Gastroesophageal sphincter (tissue), 3 donors: ENCODE measurements around the gene TMEM135.

Source experiments
- EP300 ChIP-seq: sonication (generic); formaldehyde crosslinking; IDR thresholded peaks from one replicate; pipeline ENCODE4 v1.6.1; 2017; ENCODE audit warnings: antibody characterized with exemption, mild to moderate bottlenecking
- POLR2A ChIP-seq, 2 donors: fragments of 450-650 bp; IDR thresholded peaks; one replicate each; pipeline ENCODE4 v1.6.1; 2017; ENCODE audit warnings: antibody characterized with exemption in 2 of 2, mild to moderate bottlenecking in 2 of 2, moderate library complexity in 1 of 2
- POLR2AphosphoS5 ChIP-seq: sonication (generic); formaldehyde crosslinking; IDR thresholded peaks from one replicate; pipeline ENCODE4 v1.6.1; 2017; ENCODE audit warnings: antibody characterized with exemption
- TF ChIP-seq, protein P1 (sequence below), 4 experiments: fragments of 200-600 bp in 2 of 4; fragments of 450-650 bp in 2 of 4; sonication (generic) in 1 of 4; IDR thresholded peaks; one replicate each; pipeline ENCODE4 v1.5.1; 2017 to 2019; ENCODE audit warnings: antibody characterized with exemption in 4 of 4, mild to moderate bottlenecking in 2 of 4, moderate library complexity in 2 of 4

DNA sequence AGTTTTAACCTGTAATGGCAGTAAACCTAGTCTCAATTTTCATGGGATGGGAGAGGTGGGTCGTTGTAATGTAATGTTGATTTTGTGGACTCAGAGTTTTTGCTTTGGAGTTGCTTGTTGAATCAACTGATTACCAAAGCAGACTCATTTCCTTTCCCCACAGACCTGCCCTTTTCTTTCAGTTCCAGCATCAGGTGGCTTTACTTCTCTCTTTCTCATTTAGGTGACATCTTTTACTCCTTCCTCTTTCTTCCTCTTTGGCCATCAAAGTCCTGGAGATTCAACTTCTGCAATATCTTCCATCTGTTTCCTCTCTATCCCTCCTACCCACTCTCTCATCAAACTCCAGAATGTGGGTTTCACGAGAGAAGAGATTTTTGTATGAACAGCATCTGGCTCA is 313.9 kb downstream of the TMEM135 start:
- no peak for TF ChIP-seq EP300
- TF ChIP-seq, protein P1, sequence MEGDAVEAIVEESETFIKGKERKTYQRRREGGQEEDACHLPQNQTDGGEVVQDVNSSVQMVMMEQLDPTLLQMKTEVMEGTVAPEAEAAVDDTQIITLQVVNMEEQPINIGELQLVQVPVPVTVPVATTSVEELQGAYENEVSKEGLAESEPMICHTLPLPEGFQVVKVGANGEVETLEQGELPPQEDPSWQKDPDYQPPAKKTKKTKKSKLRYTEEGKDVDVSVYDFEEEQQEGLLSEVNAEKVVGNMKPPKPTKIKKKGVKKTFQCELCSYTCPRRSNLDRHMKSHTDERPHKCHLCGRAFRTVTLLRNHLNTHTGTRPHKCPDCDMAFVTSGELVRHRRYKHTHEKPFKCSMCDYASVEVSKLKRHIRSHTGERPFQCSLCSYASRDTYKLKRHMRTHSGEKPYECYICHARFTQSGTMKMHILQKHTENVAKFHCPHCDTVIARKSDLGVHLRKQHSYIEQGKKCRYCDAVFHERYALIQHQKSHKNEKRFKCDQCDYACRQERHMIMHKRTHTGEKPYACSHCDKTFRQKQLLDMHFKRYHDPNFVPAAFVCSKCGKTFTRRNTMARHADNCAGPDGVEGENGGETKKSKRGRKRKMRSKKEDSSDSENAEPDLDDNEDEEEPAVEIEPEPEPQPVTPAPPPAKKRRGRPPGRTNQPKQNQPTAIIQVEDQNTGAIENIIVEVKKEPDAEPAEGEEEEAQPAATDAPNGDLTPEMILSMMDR (IDR thresholded peaks at IDR 0.05), result no peak
- no peak for TF ChIP-seq POLR2AphosphoS5
- no peak for TF ChIP-seq POLR2A (IDR thresholded peaks at IDR 0.05)
